Measurements from ENCODE around the gene PPP6R3. TPM values are rescaled to one million over a fixed set of nuclear protein-coding genes. Genes with fewer than 3 reads are reported as not detected.

PPP6R3 gene
- polyA plus RNA-seq, 1 of the 3 experiments (the other 2 are of a cell fraction), result 28.1 TPM

DNA sequence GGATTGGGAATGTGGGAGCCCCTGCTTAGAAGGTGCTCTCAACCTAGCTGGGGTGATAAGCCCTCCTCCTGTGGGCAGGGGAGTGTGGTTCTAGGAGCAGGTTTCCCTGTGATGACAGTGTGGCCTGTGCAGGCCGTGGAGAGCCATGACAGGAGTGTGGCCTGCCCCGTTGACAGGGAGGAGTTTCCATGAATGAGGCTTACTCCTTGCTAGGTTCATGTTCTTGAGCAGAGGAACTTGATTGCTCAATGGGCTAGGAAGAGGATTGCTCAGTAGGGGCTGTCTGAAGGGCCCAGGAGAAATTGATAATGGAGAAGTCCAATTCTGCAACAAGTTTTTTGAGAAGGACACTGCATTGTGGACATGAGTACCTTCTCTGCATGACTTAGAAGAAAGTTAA, 92.0 kb downstream of the PPP6R3 start:
- no peak overlapping the region for H2AFZ ChIP-seq (ENCODE audit: low read depth)
- no peaks in the 10 kb centered on the region for H3K27me3 ChIP-seq (ENCODE audit: insufficient read depth)
- no peaks in the 10 kb centered on the region for H3K9me2 ChIP-seq
- CTCF ChIA-PET, result interaction anchor here (1.4 kb wide), 1 partner anchor 17 kb away, joined by 6 read pairs; no protein-coding TSS in a partner anchor
- peaks cover 16% of the 10 kb centered on the region for H4K20me1 ChIP-seq (ENCODE audit: insufficient read depth)
- no peaks in the 10 kb centered on the region for H3K9me3 ChIP-seq
- H3K4me3 ChIP-seq (ENCODE audit: low read depth in 2 of 2, low read length in 1 of 2), result no peak overlapping the region
- no peak overlapping the region for H3K27ac ChIP-seq (ENCODE audit: low read depth in 2 of 2, low read length in 1 of 2)
- TF ChIP-seq FOXJ3 (CRISPR knock-in tag; IDR thresholded peaks at IDR 0.05) (no peak), FOSL2 (IDR thresholded peaks at IDR 0.05; ENCODE audit: borderline replicate concordance, low read depth) (no peak), RXRA (IDR thresholded peaks at IDR 0.05; ENCODE audit: borderline replicate concordance, low read depth) (no peak), GATA2 (CRISPR knock-in tag; IDR thresholded peaks at IDR 0.05) (no peak)
- TF ChIP-seq, protein P1, sequence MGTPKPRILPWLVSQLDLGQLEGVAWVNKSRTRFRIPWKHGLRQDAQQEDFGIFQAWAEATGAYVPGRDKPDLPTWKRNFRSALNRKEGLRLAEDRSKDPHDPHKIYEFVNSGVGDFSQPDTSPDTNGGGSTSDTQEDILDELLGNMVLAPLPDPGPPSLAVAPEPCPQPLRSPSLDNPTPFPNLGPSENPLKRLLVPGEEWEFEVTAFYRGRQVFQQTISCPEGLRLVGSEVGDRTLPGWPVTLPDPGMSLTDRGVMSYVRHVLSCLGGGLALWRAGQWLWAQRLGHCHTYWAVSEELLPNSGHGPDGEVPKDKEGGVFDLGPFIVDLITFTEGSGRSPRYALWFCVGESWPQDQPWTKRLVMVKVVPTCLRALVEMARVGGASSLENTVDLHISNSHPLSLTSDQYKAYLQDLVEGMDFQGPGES (IDR thresholded peaks at IDR 0.05; ENCODE audit: low read depth, low read length), result no peak
- TF ChIP-seq, protein P2, sequence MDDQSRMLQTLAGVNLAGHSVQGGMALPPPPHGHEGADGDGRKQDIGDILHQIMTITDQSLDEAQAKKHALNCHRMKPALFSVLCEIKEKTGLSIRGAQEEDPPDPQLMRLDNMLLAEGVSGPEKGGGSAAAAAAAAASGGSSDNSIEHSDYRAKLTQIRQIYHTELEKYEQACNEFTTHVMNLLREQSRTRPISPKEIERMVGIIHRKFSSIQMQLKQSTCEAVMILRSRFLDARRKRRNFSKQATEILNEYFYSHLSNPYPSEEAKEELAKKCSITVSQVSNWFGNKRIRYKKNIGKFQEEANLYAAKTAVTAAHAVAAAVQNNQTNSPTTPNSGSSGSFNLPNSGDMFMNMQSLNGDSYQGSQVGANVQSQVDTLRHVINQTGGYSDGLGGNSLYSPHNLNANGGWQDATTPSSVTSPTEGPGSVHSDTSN (IDR thresholded peaks at IDR 0.05), result no peak
- POLR2A ChIA-PET, result no interaction called here
- H3K4me1 ChIP-seq (ENCODE audit: control insufficient read depth in 1 of 2, insufficient read depth in 2 of 2, low read depth in 1 of 2, low read length in 1 of 2), result peaks cover 0 to 8% of the 10 kb centered on the region in 2 experiments; a peak in 1 of 4 replicates
- 89% methylated on average over 2 of the region's 2 CpGs for WGBS (ENCODE audit: low lambda C conversion rate)
- peaks cover 56 to 61% of the 10 kb centered on the region in 2 experiments for H3K36me3 ChIP-seq (replicated peaks in 1 of 2; ENCODE audit: control insufficient read depth in 1 of 2, insufficient read depth in 2 of 2, low read length in 1 of 2)
- H3K9ac ChIP-seq, result no peak overlapping the region
- DNase-seq, result no peak
- H3K79me2 ChIP-seq (ENCODE audit: insufficient read depth), result peaks cover 64% of the 10 kb centered on the region
- H3K4me2 ChIP-seq, result no peak overlapping the region
- H3F3A ChIP-seq (replicated peaks; ENCODE audit: insufficient read depth), result no peaks in the 10 kb centered on the region

DNA sequence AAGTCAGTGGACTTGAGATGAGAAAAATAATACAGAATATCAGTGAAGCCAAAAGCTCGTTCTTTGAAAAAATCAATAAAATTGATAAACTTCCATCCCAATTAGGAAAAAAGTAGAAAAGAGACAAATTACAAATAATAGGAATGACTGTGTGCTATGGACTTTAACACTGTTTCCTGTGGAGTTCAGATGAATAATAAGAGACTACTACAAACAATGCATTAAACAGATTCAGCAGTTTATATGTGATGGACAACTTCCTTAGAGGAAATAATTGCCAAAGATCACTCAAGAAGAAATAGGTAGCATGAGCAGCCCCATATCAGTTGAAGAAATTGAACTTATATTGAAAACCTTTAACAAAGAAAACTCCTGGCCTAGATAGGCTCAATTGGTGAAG, 99.7 kb downstream of the PPP6R3 start:
- 94% methylated on average over 1 of the region's 1 CpG for WGBS (ENCODE audit: low lambda C conversion rate)
- Histone ChIP-seq H3F3A (replicated peaks; ENCODE audit: insufficient read depth) (no peaks in the 10 kb centered on the region), H3K4me3 (ENCODE audit: low read depth in 2 of 2, low read length in 1 of 2) (no peak overlapping the region), H3K27ac (ENCODE audit: low read depth in 2 of 2, low read length in 1 of 2) (no peak overlapping the region), H3K9me2 (no peaks in the 10 kb centered on the region), H3K9me3 (no peaks in the 10 kb centered on the region), H3K4me2 (no peak overlapping the region), H3K36me3 (replicated peaks in 1 of 2; ENCODE audit: control insufficient read depth in 1 of 2, insufficient read depth in 2 of 2, low read length in 1 of 2) (peaks cover 61 to 73% of the 10 kb centered on the region in 2 experiments), H3K4me1 (ENCODE audit: control insufficient read depth in 1 of 2, insufficient read depth in 2 of 2, low read depth in 1 of 2, low read length in 1 of 2) (no peaks in the 10 kb centered on the region; a peak in 1 of 4 replicates), H2AFZ (ENCODE audit: low read depth) (no peak overlapping the region), H3K27me3 (ENCODE audit: insufficient read depth) (no peaks in the 10 kb centered on the region), H3K9ac (no peak overlapping the region), H4K20me1 (ENCODE audit: insufficient read depth) (no peaks in the 10 kb centered on the region; the same call in 1 of the 2 replicates), H3K79me2 (ENCODE audit: insufficient read depth) (peaks cover 34% of the 10 kb centered on the region)
- no peak for DNase-seq
- ChIA-PET POLR2A (no interaction called here), CTCF (interaction anchor here (1.1 to 1.8 kb wide), 3 partner anchors 10 to 45 kb away, joined by 3 to 4 read pairs (median 3); no protein-coding TSS in a partner anchor)
- TF ChIP-seq, protein P2 (IDR thresholded peaks at IDR 0.05), result no peak
- TF ChIP-seq NFIC (IDR thresholded peaks at IDR 0.05; ENCODE audit: borderline replicate concordance) (no peak), MXI1 (IDR thresholded peaks at IDR 0.05; ENCODE audit: low read depth, low read length) (no peak), CHD2 (IDR thresholded peaks at IDR 0.05; ENCODE audit: low read length, partially characterized antibody) (no peak)

Data from SK-N-SH (cell line).